K562 (cell line): Measurements from ENCODE around the gene AKT1. TPM values are rescaled to one million over a fixed set of nuclear protein-coding genes. Genes with fewer than 3 reads are reported as not detected.

Source experiments
- CBFA2T2 ChIP-seq: fragments of 450-650 bp; conservative IDR thresholded peaks from 2 replicates; pipeline ENCODE4 v1.6.1; 2017; ENCODE audit warnings: mild to moderate bottlenecking
- KDM2B ChIP-seq: fragments of 250-450 bp; sonication (Bioruptor Pico); IDR thresholded peaks from 2 replicates; pipeline ENCODE4 v1.8.0; 2021; ENCODE audit warnings: mild to moderate bottlenecking, moderate library complexity
- ZNF354B ChIP-seq: fragments of 250-450 bp; sonication (Bioruptor Pico); IDR thresholded peaks from 2 replicates; pipeline ENCODE4 v1.4.0; 2020
- polyA plus RNA-seq, 8 experiments: library from polyadenylated mRNA; depleted of rRNA in 4 of 8; stranded (reverse) in 5 of 8; unstranded in 3 of 8; fragments of >200 nt; fragmentation: Nextera tagmentation in 2 of 8; fragmentation: Illumina TruSeq in 1 of 8; extraction: Ambion mirVana in 2 of 8; extraction: Trizol in 1 of 8; gene quantifications; 2 replicates each; pipeline versions ENCODE4 v1.2.1 to v1.2.3, GENCODE V29; 2011 to 2014; ENCODE audit warnings: inconsistent platforms in 1 of 8, missing spikeins in 1 of 8
- total RNA-seq, 7 experiments: library from RNA; depleted of rRNA in 6 of 7; stranded (reverse); fragments of >200 nt in 6 of 7; fragmentation: Illumina TruSeq in 2 of 7; extraction: Trizol in 2 of 7; gene quantifications; 2 replicates each; pipeline versions ENCODE4 v1.2.1 to v1.2.3, GENCODE V29; 2011 to 2021; ENCODE audit warnings: low replicate concordance in 1 of 7
- TF ChIP-seq, protein P1 (sequence below), 2 experiments: fragments of 450-650 bp; IDR thresholded peaks; 2 replicates each; pipeline ENCODE4 v1.6.1; 2016; ENCODE audit warnings: mild to moderate bottlenecking in 2 of 2, borderline replicate concordance in 1 of 2, low read depth in 1 of 2, moderate library complexity in 1 of 2

Gene AKT1
- total and polyA plus RNA-seq, 9 of the 15 experiments (the other 6 are each of a cell fraction or from before 2014, with no cell fraction given) = 0.49 to 132 (median 75.1) TPM

DNA sequence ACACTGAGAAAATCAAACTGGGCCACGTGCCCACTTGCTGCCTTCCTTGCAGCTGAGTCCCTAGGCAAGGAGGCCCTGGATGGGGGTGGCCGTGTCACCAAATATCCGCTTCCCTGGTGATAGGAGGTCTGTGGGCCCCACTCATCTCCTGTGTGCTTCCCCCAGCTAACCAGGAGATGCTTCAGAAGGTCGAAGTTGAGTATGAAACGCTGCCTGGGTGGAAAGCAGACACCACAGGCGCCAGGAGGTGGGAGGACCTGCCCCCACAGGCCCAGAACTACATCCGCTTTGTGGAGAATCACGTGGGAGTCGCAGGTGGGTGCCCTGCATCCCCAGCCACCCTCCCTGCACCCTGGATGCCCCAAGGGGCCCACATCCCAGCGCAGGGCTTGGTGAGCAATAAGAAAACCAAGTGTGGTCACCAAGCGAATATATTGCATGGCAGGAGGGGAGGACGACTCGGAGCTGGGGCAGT is 49.4 kb downstream of the AKT1 start (continued):
- TF ChIP-seq, protein P1, sequence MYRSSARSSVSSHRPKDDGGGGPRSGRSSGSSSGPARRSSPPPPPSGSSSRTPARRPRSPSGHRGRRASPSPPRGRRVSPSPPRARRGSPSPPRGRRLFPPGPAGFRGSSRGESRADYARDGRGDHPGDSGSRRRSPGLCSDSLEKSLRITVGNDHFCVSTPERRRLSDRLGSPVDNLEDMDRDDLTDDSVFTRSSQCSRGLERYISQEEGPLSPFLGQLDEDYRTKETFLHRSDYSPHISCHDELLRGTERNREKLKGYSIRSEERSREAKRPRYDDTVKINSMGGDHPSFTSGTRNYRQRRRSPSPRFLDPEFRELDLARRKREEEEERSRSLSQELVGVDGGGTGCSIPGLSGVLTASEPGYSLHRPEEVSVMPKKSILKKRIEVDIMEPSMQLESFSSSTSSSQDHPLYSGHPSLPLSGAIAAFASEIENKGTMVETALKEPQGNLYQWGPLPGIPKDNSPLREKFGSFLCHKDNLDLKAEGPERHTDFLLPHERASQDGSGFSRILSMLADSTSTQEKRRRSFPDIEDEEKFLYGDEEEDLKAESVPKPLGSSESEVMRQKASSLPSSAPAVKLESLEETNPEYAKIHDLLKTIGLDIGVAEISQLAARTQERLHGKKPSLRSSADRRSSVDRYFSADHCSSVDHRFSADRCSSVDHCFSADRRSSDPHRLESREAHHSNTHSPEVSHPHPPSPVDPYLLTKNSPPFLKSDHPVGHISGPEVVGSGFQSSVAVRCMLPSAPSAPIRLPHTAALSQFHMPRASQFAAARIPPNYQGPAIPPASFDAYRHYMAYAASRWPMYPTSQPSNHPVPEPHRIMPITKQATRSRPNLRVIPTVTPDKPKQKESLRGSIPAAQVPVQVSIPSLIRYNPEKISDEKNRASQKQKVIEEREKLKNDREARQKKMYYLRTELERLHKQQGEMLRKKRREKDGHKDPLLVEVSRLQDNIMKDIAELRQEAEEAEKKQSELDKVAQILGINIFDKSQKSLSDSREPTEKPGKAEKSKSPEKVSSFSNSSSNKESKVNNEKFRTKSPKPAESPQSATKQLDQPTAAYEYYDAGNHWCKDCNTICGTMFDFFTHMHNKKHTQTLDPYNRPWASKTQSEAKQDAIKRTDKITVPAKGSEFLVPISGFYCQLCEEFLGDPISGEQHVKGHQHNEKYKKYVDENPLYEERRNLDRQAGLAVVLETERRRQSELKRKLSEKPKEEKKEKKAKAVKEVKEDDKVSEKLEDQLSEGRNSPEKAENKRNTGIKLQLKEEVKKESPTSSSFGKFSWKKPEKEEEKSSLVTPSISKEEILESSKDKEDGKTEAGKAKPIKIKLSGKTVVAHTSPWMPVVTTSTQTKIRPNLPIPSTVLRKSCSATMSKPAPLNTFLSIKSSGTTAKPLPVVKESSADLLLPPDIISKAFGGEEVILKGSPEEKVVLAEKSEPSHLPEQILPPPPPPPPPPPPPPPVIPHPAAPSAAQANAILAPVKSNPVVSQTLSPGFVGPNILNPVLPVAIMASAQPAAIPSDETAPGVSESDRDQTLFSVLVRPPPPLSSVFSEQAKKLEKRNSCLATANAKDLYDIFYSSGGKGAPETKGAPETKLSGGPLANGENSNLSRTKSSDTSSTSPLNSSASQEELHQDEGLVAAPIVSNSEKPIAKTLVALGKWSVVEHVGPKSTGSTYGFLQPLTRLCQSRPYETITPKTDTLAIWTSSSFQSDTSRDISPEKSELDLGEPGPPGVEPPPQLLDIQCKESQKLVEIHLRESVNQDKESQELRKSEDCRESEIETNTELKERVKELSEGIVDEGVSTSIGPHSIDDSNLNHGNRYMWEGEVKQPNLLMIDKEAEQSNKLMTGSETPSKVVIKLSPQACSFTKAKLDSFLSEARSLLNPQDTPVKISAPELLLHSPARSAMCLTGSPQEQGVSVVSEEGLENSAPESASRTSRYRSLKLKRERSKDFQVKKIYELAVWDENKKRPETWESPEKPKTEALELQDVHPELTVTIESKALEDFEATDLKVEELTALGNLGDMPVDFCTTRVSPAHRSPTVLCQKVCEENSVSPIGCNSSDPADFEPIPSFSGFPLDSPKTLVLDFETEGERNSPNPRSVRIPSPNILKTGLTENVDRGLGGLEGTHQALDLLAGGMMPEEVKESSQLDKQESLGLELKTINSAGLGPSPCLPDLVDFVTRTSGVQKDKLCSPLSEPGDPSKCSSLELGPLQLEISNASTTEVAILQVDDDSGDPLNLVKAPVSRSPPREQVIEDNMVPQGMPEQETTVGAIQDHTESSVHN (IDR thresholded peaks at IDR 0.05; ENCODE audit: borderline replicate concordance in 1 of 2, low read depth in 1 of 2) = no peak
- TF ChIP-seq KDM2B (no peak), CBFA2T2 (no peak), ZNF354B (no peak)
